Stimulated activated CD4-positive, alpha-beta T cell treated with anti-CD3 and anti-CD28 coated beads, Interleukin-4, amount 100 ng/mL, for 4 hours (primary cell): ENCODE data around the gene DNAJB13.

Experiments
- DNase-seq, 2 experiments: peaks; one replicate each; pipeline ENCODE4 v3.0.0-alpha.2; 2020

The DNAJB13 gene

DNA sequence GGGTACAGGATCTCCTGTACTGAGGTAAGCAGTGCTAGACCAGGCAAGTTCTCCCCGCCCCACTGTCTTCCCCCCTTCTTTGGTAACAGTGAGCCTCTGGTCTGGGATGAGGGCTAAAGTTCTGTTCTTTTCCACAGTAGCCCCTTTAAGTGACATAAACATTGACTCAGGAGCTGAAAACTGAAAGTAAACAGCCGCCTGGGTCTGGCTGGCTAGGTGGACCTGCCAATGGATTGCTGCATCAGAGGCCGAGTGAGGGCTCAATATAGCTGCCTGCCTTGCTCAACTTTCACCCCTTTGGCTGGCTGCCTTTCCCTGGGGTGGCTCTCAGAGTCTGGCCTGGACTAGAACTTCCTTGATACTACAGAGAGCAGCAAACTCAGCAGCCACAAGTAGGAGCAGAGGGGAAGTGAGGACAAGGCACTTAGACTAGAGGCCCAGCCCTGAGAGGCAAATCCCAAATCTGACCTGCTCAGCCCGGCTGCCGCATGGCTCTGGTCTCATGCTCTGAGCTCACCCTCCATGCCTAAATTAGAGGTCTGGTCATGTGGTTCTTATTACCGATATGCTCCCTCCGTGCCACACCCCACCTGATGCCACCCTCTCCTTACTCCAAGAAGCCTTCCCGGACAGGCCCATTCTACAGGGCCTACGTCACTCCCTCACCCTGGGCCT lies 67.6 kb downstream of the DNAJB13 start:
- no peak for DNase-seq

DNA sequence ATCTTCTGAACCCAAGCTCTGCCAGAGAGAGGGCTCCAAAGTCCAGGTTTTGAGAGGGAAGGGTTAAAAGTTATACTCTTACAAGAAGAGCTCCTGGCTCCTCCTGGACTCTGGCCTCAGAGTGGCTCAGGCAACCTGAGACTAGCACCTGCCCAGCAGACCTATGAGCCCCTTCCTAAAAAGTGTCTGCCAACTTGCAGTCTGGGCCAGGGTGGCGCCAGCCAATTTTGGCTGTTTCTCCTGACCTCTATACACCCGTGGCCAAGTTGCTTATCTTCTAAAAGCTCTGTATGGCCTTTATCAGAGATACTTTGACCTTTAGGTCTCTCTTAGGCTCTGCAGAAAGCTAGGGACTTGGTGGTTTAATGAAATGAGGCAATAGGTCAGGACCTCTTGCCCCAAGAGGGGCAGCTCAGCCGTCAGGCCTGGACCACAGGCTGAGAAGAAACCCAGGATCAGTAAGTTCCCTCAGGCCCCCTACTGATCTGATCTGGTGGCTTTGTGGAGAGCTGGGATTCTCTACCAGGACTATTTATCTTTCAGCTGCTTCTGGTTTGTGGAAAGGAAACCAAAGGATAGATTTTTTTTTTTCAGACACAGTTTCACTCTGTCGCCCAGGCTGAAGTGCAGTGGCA lies 68.4 kb downstream of the DNAJB13 start:
- no peak for DNase-seq

DNA sequence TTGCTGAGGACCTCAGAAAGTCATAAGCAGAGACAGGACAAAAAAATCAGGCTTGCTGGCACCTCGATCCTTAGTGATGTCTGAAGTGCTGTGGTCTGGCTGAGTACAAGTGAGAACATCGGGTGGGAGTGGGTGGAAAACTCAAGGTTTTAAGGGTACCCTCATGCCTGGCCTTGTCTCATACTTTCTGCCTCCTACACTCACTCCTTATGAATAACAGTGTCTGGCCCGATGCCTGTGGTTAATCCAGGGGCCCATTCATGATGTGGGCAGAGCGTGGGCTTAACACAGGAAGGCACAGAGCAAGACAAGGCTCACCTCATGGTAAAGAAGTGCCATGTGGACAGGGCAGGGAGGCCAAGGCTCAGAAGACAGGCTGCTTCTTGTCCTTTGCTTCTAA lies 69.0 kb downstream of the DNAJB13 start:
- DNase-seq, result peak; percentile 29 to 53
